Activated CD8-positive, alpha-beta memory T cell treated with anti-CD3 and anti-CD28 coated beads for 48 hours (primary cell): ENCODE data around the gene EEFSEC.

ENCODE experiments used
- DNase-seq, 3 experiments: peaks; one replicate each; pipeline ENCODE4 v3.0.0-alpha.2; 2020; ENCODE audit warnings: low read depth in 2 of 3, low spot score in 2 of 3

Gene EEFSEC

GRCh38 chr3:128408693-128409623 lies 255.7 kb downstream of the EEFSEC start:
- DNase-seq: no peak

DNA sequence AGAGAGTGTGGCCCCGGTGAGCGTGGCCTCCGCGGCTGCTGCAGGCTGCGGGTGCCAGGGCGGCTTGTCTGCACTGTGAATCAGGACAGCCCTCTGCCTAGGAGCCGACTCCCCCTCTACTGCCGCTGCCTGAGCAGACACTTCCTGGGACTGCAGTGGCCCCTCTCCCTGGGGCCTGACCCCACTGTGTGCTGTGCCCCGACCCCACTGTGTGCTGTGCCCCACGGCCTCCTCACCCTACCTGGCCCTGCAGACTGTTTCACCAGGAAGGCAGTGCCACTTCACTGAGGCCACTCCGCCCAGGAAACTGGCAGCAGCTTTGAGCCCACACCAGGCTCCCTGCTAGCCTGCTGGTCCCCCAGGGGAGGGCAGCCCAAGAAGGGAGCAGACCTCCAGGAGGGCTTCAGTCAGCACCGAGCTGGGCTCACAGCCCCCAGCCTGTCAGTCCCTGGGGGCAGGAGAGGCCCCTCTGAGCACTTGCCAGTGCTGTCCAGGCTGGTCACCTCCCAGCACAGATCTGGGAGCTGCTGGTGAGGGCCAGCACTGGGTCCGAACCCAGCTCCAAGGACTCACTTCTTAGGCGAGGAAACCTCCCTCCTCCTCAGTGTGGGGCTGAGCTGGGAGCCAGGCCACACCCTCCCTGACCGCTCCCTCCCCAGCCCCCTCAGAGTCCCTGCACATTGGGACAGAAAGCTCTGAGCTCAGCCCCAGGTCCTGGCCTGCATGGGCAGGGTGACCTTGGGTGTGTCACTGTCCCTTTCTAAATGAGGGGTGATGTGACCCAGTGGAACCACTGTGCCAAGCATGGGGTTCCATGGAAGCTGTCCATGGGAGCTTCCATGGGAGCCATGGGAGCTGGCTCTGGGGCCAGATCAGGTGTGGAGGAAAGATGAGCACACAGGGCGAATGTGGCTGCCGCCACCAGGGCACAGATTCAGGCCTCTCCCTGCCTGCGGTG lies 256.6 kb downstream of the EEFSEC start:
- no peak for DNase-seq

- no peak for DNase-seq
Measured at GRCh38 chr3:128410669-128411573, 257.6 kb downstream of the EEFSEC start.

DNA sequence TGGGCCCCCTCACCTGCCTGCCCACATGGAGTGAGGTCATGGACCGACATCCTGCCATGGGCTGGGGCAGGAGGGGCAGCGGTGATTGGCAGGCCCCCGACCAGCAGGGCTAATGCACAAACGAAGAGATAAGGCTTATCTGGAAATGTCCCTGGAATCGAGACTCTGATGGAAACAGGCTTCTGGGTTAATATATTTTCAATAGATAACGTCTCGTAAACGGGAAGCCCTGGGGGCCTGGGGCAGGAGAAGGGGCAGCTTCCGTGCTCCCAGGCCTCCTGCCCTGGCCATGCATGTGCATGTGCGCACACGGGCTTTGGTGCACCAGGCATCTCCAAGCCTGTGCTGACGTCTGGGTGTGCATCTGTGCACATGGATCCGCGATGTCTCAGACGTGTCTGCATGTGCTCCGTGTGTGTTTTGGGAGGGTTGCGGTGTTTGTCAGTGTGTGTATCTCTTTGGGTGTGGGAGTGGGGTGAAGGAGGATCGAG lies 258.3 kb downstream of the EEFSEC start:
- DNase-seq: no peak

GRCh38 chr3:128412180-128413002 lies 259.1 kb downstream of the EEFSEC start:
- DNase-seq: no peak

GRCh38 chr3:128413003-128413370 lies 259.7 kb downstream of the EEFSEC start:
- no peak for DNase-seq

- DNase-seq: no peak
Measured at GRCh38 chr3:128413413-128414205, 260.3 kb downstream of the EEFSEC start.

DNA sequence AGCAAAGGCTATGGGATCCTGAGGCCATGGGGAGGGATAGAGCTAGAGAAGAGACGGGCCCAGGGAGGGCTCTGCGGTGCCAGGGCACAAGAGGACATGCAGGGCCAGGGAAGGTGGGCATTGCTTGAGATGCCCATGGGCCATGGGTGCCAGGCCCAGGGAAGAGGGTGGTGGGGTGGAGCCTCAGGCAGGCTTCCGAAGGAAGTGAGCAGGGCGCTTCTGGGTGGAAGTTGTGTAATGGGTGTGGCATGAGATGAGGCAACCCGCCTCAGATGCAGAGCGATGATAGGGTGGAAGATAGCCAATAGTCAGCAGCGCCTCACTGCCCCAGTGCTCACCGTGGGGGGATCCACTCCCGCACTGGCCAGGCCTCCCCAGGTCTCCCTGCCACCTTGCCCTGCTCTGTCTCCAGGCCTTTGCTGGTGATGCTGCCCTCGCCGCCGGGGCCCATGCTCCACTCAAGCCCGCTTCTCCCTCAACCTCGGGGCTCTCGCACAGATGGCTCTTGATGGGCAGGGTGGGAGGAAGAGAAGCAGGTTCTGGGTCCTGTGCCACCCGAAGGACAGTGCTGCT lies 262.0 kb downstream of the EEFSEC start:
- DNase-seq: no peak

DNA sequence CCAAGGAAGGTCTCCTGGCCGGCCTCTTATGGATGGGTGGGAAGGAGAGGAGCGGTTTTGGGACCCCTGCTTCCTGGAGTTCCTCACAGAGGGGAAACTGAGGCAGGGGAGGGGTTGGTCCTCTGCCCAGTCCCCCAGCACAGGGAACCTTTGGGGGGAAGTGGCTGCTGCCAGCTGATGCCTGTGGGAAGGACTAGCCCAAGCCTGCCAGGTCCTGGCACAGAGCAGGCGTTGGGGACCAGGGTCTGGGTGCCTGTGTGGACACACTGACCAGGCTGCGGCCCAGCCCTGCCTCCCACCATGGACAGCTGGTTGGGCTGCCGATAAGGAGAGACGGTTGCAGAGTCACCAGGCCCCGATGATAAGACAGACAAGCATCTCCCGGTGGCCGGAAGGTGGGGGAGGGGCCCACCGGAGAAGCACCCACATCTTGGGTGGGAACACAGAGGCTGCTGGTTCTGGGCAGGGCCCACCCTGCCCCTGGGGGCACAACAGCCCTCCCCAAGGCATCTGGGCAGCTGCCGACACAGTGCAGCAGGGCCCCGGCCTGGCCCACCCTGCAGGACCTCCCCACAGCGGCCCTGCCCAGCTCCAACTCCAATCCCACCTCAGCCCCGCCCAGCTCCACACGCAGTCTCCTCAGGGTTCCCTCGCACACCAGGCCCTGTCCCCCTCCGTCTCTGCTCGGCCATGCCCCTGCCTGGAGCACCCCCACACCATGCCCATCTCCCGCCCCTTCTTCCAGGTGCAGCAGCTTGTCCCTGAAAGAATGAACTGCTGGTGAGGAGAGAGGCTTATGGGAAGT lies 262.7 kb downstream of the EEFSEC start:
- no peak for DNase-seq

DNA sequence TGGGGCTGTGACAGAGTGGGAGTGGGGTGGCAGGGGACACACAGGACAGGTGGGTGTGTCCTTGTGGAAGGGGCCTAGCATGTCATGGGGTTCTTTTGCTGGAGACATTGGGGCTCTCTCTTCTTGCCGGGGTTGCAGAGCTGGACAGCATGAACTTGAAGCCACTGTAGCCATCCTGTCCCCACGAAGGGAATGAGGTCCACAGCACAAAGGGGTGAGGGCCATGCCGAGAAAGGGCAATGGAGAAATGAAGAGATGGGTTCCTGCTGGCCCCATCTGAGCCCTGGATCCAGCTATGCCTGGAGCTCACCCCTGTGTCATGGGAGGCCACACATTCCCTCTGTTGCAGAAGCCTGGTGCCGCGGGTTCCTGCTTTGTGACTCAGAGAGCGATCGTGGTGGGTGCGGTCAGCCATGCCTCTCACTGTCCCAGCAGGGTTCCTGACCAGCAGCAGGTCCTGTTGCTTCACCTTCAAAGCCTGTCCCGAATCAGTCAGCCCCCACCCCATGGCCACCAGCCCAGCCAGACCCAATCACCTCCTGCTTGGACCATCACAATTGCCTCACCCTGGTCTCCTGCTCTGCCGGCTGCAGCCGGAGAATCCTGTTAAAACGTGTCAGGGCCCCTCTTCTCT lies 263.4 kb downstream of the EEFSEC start:
- no peak for DNase-seq

- DNase-seq: no peak
Measured at GRCh38 chr3:128418900-128419299, 265.6 kb downstream of the EEFSEC start.

GRCh38 chr3:128419311-128419710 lies 266.0 kb downstream of the EEFSEC start:
- DNase-seq: no peak

- DNase-seq: no peak
Measured at GRCh38 chr3:128420289-128420688, 267.0 kb downstream of the EEFSEC start.

DNA sequence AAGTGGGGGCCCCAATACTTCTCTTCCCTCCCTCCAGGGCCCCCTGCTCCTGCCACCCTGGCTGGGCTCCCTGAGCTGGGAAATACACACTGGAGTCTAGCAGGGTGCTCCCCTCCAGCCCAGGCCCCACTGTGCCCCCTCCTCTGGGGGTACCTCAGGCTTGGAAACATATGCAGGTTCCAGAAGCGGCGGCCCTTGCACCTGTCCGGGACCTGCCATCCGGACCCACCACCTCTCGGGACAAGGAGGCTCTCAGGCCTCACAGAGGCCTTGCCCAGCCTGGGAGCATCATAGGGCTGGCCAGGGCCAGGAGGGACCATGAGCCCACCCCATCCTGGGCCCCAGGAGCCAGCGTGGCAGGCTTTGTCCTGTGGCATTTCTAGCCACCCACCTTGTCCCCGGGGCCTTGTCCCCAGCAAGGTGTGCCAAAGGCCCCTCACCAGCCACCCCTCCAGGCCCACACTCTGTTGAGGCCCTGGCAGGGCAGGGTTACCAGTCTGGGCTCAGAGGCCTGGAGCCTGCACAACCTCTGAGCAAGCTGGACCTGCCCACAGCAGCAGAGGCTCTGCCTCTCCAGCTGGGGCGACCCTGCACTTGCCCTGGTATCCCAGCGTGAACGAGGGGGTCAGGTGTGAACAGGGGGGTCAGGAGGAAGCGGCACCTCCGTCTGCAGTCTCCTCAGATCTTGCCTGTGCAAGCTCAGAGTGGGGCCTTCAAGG lies 267.6 kb downstream of the EEFSEC start:
- no peak for DNase-seq

- DNase-seq: no peak
Measured at GRCh38 chr3:128421439-128421836, 268.2 kb downstream of the EEFSEC start.

DNA sequence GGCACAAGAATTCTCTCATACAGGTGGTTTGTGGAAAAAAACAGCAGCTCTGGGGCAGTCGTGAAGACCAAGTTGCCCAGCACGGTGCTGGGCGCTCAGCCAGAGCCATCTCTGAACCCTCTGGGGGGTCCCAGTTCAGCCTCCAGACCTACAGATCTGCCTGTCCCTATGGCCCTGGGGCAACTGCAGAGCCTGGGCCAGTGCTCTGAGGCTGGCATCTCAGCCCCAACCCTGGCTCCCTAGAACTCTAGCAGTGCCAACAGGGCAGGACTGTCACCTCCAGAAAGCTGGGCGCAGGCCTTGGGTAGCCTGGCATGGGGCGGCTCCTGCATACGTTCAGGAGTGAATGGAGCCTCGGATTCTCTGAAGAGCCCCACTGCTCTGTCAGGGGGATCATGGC lies 268.7 kb downstream of the EEFSEC start:
- no peak for DNase-seq
